ENCODE data around the gene KLF6. TPM values are rescaled to one million over a fixed set of nuclear protein-coding genes. Genes with fewer than 3 reads are reported as not detected.
A peak's percentile ranks its signal among the peaks of the same experiment; 100 is the strongest.

Gene KLF6
- total RNA-seq, 4 donors from 2014 or later, result 156 to 226 (median 189) TPM

DNA sequence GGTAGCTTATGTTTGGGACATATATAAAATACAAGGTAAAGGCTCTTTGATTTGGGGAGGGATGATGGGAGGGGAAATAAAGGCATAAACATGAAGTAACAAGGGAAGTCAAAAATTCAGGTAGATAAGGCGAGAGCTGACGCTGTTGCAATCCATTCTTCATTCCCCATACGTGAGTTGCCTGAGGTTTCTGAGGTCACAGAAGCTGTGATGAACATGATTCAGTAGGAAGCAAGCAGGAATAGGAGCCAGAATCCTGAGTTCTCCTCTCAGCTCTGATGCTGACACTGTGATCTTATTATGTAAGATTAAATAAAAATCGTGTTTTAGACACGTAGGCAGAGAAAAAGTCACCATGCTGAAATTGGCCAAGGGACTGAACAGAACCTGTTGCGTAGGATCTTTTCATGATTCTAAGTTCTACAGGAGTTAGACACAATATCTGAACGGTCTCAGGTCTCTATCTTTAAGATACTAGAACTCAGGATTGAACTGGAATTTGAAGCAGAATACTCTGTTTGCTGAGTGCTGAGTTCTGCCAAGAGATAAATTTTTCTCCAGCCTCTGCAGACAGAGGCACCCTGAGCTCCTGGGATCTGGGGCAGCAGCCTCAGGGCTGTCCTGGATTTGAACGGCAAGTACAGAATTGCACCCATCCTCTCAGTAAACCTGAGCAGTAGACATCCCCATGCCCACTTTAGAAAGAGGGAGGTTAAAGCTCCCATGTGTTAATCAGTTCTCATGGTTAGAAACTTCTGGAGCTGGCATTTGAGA, 21.0 kb downstream of the KLF6 start:
- Histone ChIP-seq H3K4me1 (peaks cover 0 to 43% (median 15%) of the 10 kb centered on the region in 4 donors), H3K27ac (peak overlapping the region in 1 of 4 donors; percentile 29), H3K36me3 (no peaks in the 10 kb centered on the region), H3K27me3 (no peaks in the 10 kb centered on the region), H3K4me3 (no peak overlapping the region), H3K9me3 (no peaks in the 10 kb centered on the region)
- WGBS, 2 donors, result 70 to 72% methylated on average over 8 of the region's 8 CpGs
- DNase-seq (ENCODE audit: low spot score in 2 of 2), result no peak
- TF ChIP-seq EP300 (IDR thresholded peaks at IDR 0.05) (no peak), POLR2A (IDR thresholded peaks at IDR 0.05) (no peak)
- TF ChIP-seq, protein P1, sequence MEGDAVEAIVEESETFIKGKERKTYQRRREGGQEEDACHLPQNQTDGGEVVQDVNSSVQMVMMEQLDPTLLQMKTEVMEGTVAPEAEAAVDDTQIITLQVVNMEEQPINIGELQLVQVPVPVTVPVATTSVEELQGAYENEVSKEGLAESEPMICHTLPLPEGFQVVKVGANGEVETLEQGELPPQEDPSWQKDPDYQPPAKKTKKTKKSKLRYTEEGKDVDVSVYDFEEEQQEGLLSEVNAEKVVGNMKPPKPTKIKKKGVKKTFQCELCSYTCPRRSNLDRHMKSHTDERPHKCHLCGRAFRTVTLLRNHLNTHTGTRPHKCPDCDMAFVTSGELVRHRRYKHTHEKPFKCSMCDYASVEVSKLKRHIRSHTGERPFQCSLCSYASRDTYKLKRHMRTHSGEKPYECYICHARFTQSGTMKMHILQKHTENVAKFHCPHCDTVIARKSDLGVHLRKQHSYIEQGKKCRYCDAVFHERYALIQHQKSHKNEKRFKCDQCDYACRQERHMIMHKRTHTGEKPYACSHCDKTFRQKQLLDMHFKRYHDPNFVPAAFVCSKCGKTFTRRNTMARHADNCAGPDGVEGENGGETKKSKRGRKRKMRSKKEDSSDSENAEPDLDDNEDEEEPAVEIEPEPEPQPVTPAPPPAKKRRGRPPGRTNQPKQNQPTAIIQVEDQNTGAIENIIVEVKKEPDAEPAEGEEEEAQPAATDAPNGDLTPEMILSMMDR (IDR thresholded peaks at IDR 0.05), result no peak

DNA sequence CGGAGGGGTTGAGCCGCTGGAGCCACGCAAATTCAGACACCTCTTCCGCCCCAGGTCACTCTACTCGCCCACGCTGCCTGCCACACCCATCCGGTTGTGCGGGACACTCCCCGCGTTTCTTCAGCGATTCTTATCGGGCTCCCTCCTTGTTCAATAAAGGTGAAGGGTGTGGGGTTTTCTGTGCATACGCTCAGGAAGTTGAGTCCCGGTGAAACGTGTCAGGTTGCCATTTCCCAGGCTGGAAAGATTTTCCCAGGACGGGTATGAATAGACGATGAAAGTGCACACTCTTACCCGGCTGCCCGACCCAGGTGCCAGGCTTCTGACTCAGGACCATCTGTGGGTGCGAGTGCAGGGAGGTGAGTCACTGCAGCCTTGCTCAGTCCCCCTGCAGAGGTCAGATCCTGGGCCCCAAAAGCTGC, 22.0 kb downstream of the KLF6 start:
- DNase-seq (ENCODE audit: low spot score in 2 of 2), result no peak
- H3K36me3 ChIP-seq, result no peaks in the 10 kb centered on the region
- TF ChIP-seq, protein P1 (IDR thresholded peaks at IDR 0.05), result no peak
- no peak for TF ChIP-seq EP300 (IDR thresholded peaks at IDR 0.05)
- TF ChIP-seq POLR2A (IDR thresholded peaks at IDR 0.05), result no peak
- H3K4me1 ChIP-seq, result peaks cover 0 to 43% (median 15%) of the 10 kb centered on the region in 4 donors
- 95% methylated on average over 20 of the region's 20 CpGs for WGBS, 2 donors
- H3K27me3 ChIP-seq, result no peaks in the 10 kb centered on the region
- H3K9me3 ChIP-seq, result no peaks in the 10 kb centered on the region
- no peak overlapping the region for H3K27ac ChIP-seq
- H3K4me3 ChIP-seq, result no peak overlapping the region

DNA sequence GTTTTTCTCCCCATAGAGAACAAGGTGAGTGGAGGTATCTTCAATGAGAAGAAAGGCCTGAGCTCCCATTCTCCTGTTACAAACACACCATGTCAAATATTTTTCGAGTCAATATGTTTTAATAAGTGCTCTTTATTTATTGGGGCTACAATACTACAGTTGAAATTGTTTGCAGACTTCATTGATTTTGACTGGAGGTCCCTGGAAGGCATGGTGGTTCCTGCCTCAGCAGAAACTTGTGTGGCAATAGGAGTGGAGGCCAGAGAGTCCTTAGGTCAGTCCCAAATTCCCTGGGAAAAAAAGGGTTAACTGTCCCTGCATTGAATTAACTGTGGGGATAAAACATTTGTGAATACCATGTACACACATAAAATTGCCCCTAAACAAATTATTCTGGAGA, 22.7 kb downstream of the KLF6 start:
- Histone ChIP-seq H3K27ac (no peak overlapping the region), H3K4me1 (peaks cover 0 to 43% (median 15%) of the 10 kb centered on the region in 4 donors), H3K9me3 (no peaks in the 10 kb centered on the region), H3K27me3 (no peaks in the 10 kb centered on the region), H3K36me3 (no peaks in the 10 kb centered on the region), H3K4me3 (no peak overlapping the region)
- TF ChIP-seq POLR2A (IDR thresholded peaks at IDR 0.05) (no peak), EP300 (IDR thresholded peaks at IDR 0.05) (no peak)
- TF ChIP-seq, protein P1 (IDR thresholded peaks at IDR 0.05), result no peak
- no peak for DNase-seq (ENCODE audit: low spot score in 2 of 2)
- WGBS, 2 donors, result 74 to 100% methylated on average over 1 of the region's 1 CpG

DNA sequence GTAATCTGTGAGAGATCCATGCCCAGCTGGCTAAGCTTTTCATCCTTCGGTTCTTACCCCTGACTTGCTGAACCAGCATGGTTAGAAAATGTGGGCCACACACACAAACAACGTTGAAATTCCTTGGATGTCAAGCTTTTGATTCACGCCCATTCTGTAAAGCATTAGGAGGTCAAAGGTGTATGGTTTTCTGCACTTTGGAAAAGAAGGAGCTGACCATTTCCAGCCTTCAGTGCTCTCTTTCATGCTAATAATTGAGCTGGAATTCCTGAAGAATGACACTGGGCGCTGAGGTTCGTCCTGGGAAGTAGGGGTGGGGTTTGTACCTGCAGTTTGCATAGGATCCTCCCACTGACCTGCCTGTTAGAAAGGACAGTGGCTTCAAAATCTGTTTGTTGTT, 23.1 kb downstream of the KLF6 start:
- peaks cover 0 to 47% (median 16%) of the 10 kb centered on the region in 4 donors for H3K4me1 ChIP-seq
- H3K4me3 ChIP-seq, result no peak overlapping the region
- no peak for DNase-seq (ENCODE audit: low spot score in 2 of 2)
- TF ChIP-seq, protein P1 (IDR thresholded peaks at IDR 0.05), result no peak
- no peak for TF ChIP-seq POLR2A (IDR thresholded peaks at IDR 0.05)
- TF ChIP-seq EP300 (IDR thresholded peaks at IDR 0.05), result no peak
- no peaks in the 10 kb centered on the region for H3K36me3 ChIP-seq
- no peaks in the 10 kb centered on the region for H3K27me3 ChIP-seq
- H3K9me3 ChIP-seq, result no peaks in the 10 kb centered on the region
- WGBS, 2 donors, result 59 to 61% methylated on average over 5 of the region's 5 CpGs
- peak overlapping the region in 2 of 4 donors; percentile 26 to 34 for H3K27ac ChIP-seq

DNA sequence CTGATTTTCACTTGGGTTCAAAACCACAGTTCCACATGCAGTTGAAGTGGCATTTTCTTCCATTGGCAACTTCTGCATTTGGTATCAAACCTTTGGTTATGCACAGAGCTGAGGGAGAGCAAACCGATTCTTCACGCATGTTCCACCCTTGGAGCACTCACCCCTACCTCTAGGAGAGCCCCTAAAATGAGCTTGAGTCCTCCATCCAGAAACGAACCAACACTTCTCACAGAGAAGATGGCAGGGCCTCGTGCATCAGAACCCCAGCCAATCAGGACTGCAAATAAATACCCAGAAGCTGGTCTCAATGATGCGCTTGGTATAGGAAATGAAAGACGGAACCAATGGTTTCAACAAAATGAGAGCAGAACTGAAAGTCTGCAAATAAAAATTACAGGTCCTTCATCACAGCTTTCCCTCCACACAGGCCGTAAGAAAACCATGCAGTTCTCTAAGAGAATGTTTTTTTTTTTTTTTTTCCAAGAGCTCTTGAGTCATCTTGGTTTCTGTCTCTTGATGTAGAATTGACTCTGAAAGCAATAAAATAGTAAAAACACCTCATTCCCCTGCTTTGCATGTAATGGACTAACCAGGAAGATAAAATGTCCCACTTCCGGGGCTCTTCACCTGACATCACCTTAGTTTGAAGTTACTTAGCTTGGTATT, 23.9 kb downstream of the KLF6 start:
- WGBS, 2 donors, result 81% methylated on average over 8 of the region's 8 CpGs
- TF ChIP-seq, protein P1 (IDR thresholded peaks at IDR 0.05), result no peak
- peak in 1 of 2 donors; percentile 7 for TF ChIP-seq EP300 (IDR thresholded peaks at IDR 0.05)
- no peak for DNase-seq (ENCODE audit: low spot score in 2 of 2)

More for the DNA sequence above, 23.9 kb downstream of the KLF6 start:
- Histone ChIP-seq H3K36me3 (no peaks in the 10 kb centered on the region), H3K27me3 (no peaks in the 10 kb centered on the region), H3K9me3 (no peaks in the 10 kb centered on the region), H3K4me3 (no peak overlapping the region), H3K27ac (peak overlapping the region in 2 of 4 donors; percentile 26 to 34), H3K4me1 (peaks cover 0 to 51% (median 17%) of the 10 kb centered on the region in 4 donors)

Measured in tibial nerve (tissue), 4 donors.